ENCODE results near the gene ARFGAP2. TPM values are rescaled to one million over a fixed set of nuclear protein-coding genes. Genes with fewer than 3 reads are reported as not detected.

The ARFGAP2 gene
- total RNA-seq, 2 experiments from 2014 or later = 70.1 to 71.7 TPM

DNA sequence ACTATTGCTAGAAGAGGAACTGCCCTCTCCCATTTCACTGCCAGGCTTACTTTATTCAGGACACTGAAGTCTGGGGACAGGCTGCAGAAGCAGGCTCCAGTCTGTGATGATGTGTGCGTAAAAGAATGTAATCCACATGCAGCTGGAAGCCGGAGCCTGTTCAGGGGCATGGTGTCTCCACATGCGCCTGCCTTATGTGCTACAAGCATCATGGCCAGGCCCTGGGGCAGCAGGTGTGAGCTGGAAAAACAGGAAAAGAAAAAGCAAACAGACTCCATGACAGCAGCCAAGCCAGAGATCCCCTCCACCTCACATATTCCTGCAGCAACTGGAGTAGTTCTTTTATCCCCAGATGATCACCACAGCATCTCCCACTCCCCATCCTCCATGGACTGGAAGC, 33.4 kb downstream of the ARFGAP2 start:
- Mint-ChIP-seq H3K27ac (no peak overlapping the region), H3K4me1 (ENCODE audit: low read depth) (no peaks in the 10 kb centered on the region), H3K27me3 (no peaks in the 10 kb centered on the region), H3K9me3 (no peaks in the 10 kb centered on the region), H3K4me3 (no peak overlapping the region), H3K36me3 (ENCODE audit: low read depth) (no peaks in the 10 kb centered on the region)
- DNase-seq = no peak
- ChIA-PET POLR2A (no interaction called here), CTCF (interaction anchor here (3.7 kb wide), 1 partner anchor 10 kb away, joined by 20 read pairs; no protein-coding TSS in a partner anchor)
- intact Hi-C loops (cut with micrococcal nuclease) = no loop called here
- TF ChIP-seq CTCF (IDR thresholded peaks at IDR 0.05) = no peak
- no peak for ATAC-seq

DNA sequence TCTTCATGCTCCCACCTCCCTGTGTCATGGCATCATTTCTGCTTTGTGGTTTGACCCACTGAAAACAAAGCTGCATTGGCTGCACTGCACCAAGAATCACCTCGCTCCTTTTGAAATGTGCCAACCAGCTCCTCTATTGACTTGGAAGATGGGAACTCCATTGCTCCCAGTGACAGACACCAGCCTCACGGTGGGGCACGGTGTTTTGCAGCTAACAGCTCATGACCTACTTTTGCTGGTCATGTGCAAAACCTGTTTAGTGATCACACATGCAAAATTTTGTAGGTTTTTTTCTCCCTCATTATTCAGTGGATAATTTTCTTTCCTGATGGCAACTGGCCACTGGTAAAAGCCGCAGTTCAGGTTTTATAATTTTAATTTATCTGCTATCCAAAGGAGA, 36.8 kb downstream of the ARFGAP2 start:
- intact Hi-C loops (cut with micrococcal nuclease) = no loop called here
- H3K9me3 Mint-ChIP-seq = no peaks in the 10 kb centered on the region
- no peaks in the 10 kb centered on the region for H3K4me1 Mint-ChIP-seq (ENCODE audit: low read depth)
- TF ChIP-seq CTCF (IDR thresholded peaks at IDR 0.05) = no peak
- ChIA-PET CTCF (interaction anchor here (0.6 to 1.7 kb wide), 3 partner anchors 13 to 71 kb away, joined by 3 to 7 read pairs (median 3); no protein-coding TSS in a partner anchor), POLR2A (no interaction called here)
- DNase-seq = no peak
- no peaks in the 10 kb centered on the region for H3K36me3 Mint-ChIP-seq (ENCODE audit: low read depth)
- no peak for ATAC-seq
- H3K27ac Mint-ChIP-seq = no peak overlapping the region
- H3K4me3 Mint-ChIP-seq = no peak overlapping the region
- H3K27me3 Mint-ChIP-seq = no peaks in the 10 kb centered on the region

GRCh38 chr11:47137476-47137875, 39.2 kb downstream of the ARFGAP2 start:
- POLR2A ChIA-PET = no interaction called here
- ATAC-seq = no peak
- intact Hi-C loops (cut with micrococcal nuclease) = no loop called here

GRCh38 chr11:47136921-47137320, 39.8 kb downstream of the ARFGAP2 start:
- intact Hi-C loops (cut with micrococcal nuclease) = no loop called here
- ATAC-seq (no peak), DNase-seq (no peak)
- CTCF ChIA-PET = interaction anchor here (1.1 kb wide), 1 partner anchor 16 kb away, joined by 5 read pairs; no protein-coding TSS in a partner anchor
- no peaks in the 10 kb centered on the region for H3K9me3 Mint-ChIP-seq
- no peak overlapping the region for H3K4me3 Mint-ChIP-seq
- H3K4me1 Mint-ChIP-seq (ENCODE audit: low read depth) = no peaks in the 10 kb centered on the region
- no peak for TF ChIP-seq CTCF (IDR thresholded peaks at IDR 0.05)
- H3K27ac Mint-ChIP-seq = no peak overlapping the region
- H3K36me3 Mint-ChIP-seq (ENCODE audit: low read depth) = no peaks in the 10 kb centered on the region
- H3K27me3 Mint-ChIP-seq = no peaks in the 10 kb centered on the region
- POLR2A ChIA-PET = no interaction called here

More at GRCh38 chr11:47137476-47137875, 39.2 kb downstream of the ARFGAP2 start:
- no peak for DNase-seq
- TF ChIP-seq CTCF (IDR thresholded peaks at IDR 0.05) = no peak
- CTCF ChIA-PET = interaction anchor here (1.1 kb wide), 1 partner anchor 16 kb away, joined by 5 read pairs; no protein-coding TSS in a partner anchor
- Mint-ChIP-seq H3K4me3 (no peak overlapping the region), H3K4me1 (ENCODE audit: low read depth) (no peaks in the 10 kb centered on the region), H3K27ac (no peak overlapping the region), H3K9me3 (no peaks in the 10 kb centered on the region), H3K36me3 (ENCODE audit: low read depth) (no peaks in the 10 kb centered on the region), H3K27me3 (no peaks in the 10 kb centered on the region)

DNA sequence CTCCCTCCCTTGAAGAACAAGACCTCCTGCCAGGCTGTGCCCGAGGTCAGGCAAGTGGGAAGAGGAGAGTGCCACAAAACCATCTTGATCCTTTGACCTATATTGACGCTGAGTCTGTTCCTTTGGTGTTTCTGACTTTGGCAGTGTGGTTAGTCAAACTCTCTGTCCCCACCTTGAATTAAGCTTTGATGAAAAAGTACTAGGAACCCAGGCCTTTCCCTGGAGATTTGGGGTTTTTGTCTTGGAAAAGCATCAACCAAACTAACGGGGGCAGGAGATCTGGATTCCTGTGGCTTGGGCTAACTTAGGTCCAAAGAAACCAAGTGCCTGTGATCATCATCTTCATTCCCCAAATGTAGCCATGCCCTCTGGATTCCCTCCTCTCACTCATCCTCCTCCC, 40.4 kb downstream of the ARFGAP2 start:
- intact Hi-C loops (cut with micrococcal nuclease) = no loop called here
- CTCF ChIA-PET = interaction anchor here (0.7 kb wide), 1 partner anchor 16 kb away, joined by 3 read pairs; no protein-coding TSS in a partner anchor
- POLR2A ChIA-PET = no interaction called here
- Mint-ChIP-seq H3K27me3 (no peaks in the 10 kb centered on the region), H3K4me1 (ENCODE audit: low read depth) (no peaks in the 10 kb centered on the region), H3K9me3 (no peaks in the 10 kb centered on the region), H3K36me3 (ENCODE audit: low read depth) (no peaks in the 10 kb centered on the region), H3K27ac (no peak overlapping the region), H3K4me3 (no peak overlapping the region)
- DNase-seq (no peak), ATAC-seq (no peak)
- TF ChIP-seq CTCF (IDR thresholded peaks at IDR 0.05) = no peak

Measured in activated CD8-positive, alpha-beta T cell treated with anti-CD3 and anti-CD28 coated beads for 36 hours (primary cell).